H9 (cell line): ENCODE measurements around the gene DNLZ. TPM values are rescaled to one million over a fixed set of nuclear protein-coding genes. Genes with fewer than 3 reads are reported as not detected.

Experiments
- DNase-seq: peaks from one replicate; pipeline ENCODE4 v3.0.0-alpha.2; 2017
- H2AFZ ChIP-seq: one replicate; pipeline ENCODE4 v1.6.1; 2013; ENCODE audit warnings: mild to moderate bottlenecking, low read length, control low read depth, moderate library complexity
- H2AK5ac ChIP-seq: 2 replicates; pipeline ENCODE4 v1.6.1; 2013; ENCODE audit warnings: low read length, control low read depth, mixed read lengths; ENCODE audit not compliant: insufficient read length
- H2BK120ac ChIP-seq: one replicate; pipeline ENCODE4 v1.6.1; 2013; ENCODE audit warnings: low read depth, mild to moderate bottlenecking, low read length, control low read depth, inconsistent platforms; ENCODE audit not compliant: poor library complexity, severe bottlenecking
- H2BK12ac ChIP-seq: 2 replicates; pipeline ENCODE4 v1.6.1; 2013; ENCODE audit warnings: low read length, control low read depth, mixed read lengths, low read depth; ENCODE audit not compliant: insufficient read length
- H2BK15ac ChIP-seq: 2 replicates; pipeline ENCODE4 v1.6.1; 2013; ENCODE audit warnings: low read depth, low read length, control low read depth
- H2BK20ac ChIP-seq: one replicate; pipeline ENCODE4 v1.6.1; 2013; ENCODE audit warnings: low read depth, mild to moderate bottlenecking, low read length, control low read depth, inconsistent platforms; ENCODE audit not compliant: poor library complexity, severe bottlenecking
- H2BK5ac ChIP-seq: 2 replicates; pipeline ENCODE4 v1.6.1; 2013; ENCODE audit warnings: low read length, control low read depth, mixed read lengths; ENCODE audit not compliant: insufficient read length
- H3K14ac ChIP-seq: 2 replicates; pipeline ENCODE4 v1.6.1; 2013; ENCODE audit warnings: low read length, control low read depth; ENCODE audit not compliant: insufficient read depth
- H3K18ac ChIP-seq: 2 replicates; pipeline ENCODE4 v1.6.1; 2013; ENCODE audit warnings: low read depth, mild to moderate bottlenecking, mixed read lengths, low read length, control low read depth; ENCODE audit not compliant: insufficient read length
- H3K23ac ChIP-seq: 2 replicates; pipeline ENCODE4 v1.6.1; 2013; ENCODE audit warnings: low read length, control low read depth, mixed read lengths, low read depth; ENCODE audit not compliant: insufficient read length
- H3K23me2 ChIP-seq: 2 replicates; pipeline ENCODE4 v1.6.1; 2013; ENCODE audit warnings: low read depth, mild to moderate bottlenecking, mixed read lengths, low read length, control low read depth; ENCODE audit not compliant: insufficient read length, poor library complexity, severe bottlenecking
- H3K27ac ChIP-seq: 2 replicates; pipeline ENCODE4 v1.5.1; 2013; ENCODE audit warnings: low read length, control low read depth, mixed read lengths, low read depth; ENCODE audit not compliant: insufficient read length
- H3K27me3 ChIP-seq: 2 replicates; pipeline ENCODE4 v1.6.1; 2013; ENCODE audit warnings: low read length, control low read depth, inconsistent platforms; ENCODE audit not compliant: insufficient read depth
- H3K4ac ChIP-seq: 2 replicates; pipeline ENCODE4 v1.6.1; 2013; ENCODE audit warnings: low read depth, mild to moderate bottlenecking, control low read depth, inconsistent platforms, low read length, moderate library complexity
- H3K4me1 ChIP-seq: 2 replicates; pipeline ENCODE4 v1.6.1; 2013; ENCODE audit warnings: low read length, control low read depth, inconsistent platforms; ENCODE audit not compliant: insufficient read depth
- H3K4me2 ChIP-seq: 2 replicates; pipeline ENCODE4 v1.6.1; 2013; ENCODE audit warnings: low read length, control low read depth, mixed read lengths; ENCODE audit not compliant: insufficient read length, insufficient read depth
- H3K56ac ChIP-seq: 2 replicates; pipeline ENCODE4 v1.6.1; 2013; ENCODE audit warnings: low read depth, mild to moderate bottlenecking, mixed read lengths, low read length, control low read depth; ENCODE audit not compliant: insufficient read length
- H3K79me1 ChIP-seq: 2 replicates; pipeline ENCODE4 v1.6.1; 2013; ENCODE audit warnings: low read depth, mild to moderate bottlenecking, moderate library complexity, low read length, control low read depth, inconsistent platforms; ENCODE audit not compliant: insufficient read depth, poor library complexity, severe bottlenecking
- H3K79me2 ChIP-seq: 2 replicates; pipeline ENCODE4 v1.6.1; 2013; ENCODE audit warnings: low read length, control low read depth, inconsistent platforms; ENCODE audit not compliant: insufficient read depth
- H3K9ac ChIP-seq: 2 replicates; pipeline ENCODE4 v1.6.1; 2013; ENCODE audit warnings: low read length, control low read depth, mixed read lengths; ENCODE audit not compliant: insufficient read length; ENCODE audit errors: extremely low read depth
- H3K9me3 ChIP-seq: one replicate; pipeline ENCODE4 v1.6.1; 2013; ENCODE audit warnings: low read depth, low read length, inconsistent platforms; ENCODE audit not compliant: control insufficient read depth
- H3T11ph ChIP-seq: one replicate; pipeline ENCODE4 v1.6.1; 2013; ENCODE audit warnings: mild to moderate bottlenecking, low read length, control low read depth, inconsistent platforms
- H4K20me1 ChIP-seq: one replicate; pipeline ENCODE4 v1.6.1; 2013; ENCODE audit not compliant: control insufficient read depth, insufficient read length, insufficient read depth
- H4K5ac ChIP-seq: 2 replicates; pipeline ENCODE4 v1.6.1; 2013; ENCODE audit warnings: low read depth, mild to moderate bottlenecking, mixed read lengths, low read length, control low read depth; ENCODE audit not compliant: insufficient read length
- H4K8ac ChIP-seq: replicated peaks from 2 replicates; pipeline ENCODE4 v1.6.1; 2013; ENCODE audit warnings: low read length, control low read depth, mixed read lengths, low read depth; ENCODE audit not compliant: insufficient read length
- H4K91ac ChIP-seq: 2 replicates; pipeline ENCODE4 v1.6.1; 2013; ENCODE audit warnings: low read depth, mild to moderate bottlenecking, moderate library complexity, mixed read lengths, low read length, control low read depth; ENCODE audit not compliant: insufficient read length
- H3K27ac Mint-ChIP-seq, 3 experiments: 2 replicates in 2 of 3; 3 replicates in 1 of 3; pipeline ENCODE4 v1.8.0; 2020 to 2021; ENCODE audit warnings: mixed read lengths in 3 of 3, mild to moderate bottlenecking in 1 of 3, moderate library complexity in 1 of 3
- H3K27me3 Mint-ChIP-seq: 2 replicates; pipeline ENCODE4 v1.8.0; 2021; ENCODE audit warnings: low read depth, mild to moderate bottlenecking, moderate library complexity, mixed read lengths
- H3K36me3 Mint-ChIP-seq, 3 experiments: 2 replicates in 2 of 3; 3 replicates in 1 of 3; pipeline ENCODE4 v1.8.0; 2020 to 2021; ENCODE audit warnings: low read depth in 3 of 3, mixed read lengths in 3 of 3; ENCODE audit not compliant: insufficient read depth in 1 of 3
- H3K4me1 Mint-ChIP-seq, 2 experiments: 2 replicates each; pipeline ENCODE4 v1.8.0; 2020; ENCODE audit warnings: mixed read lengths in 2 of 2
- H3K4me3 Mint-ChIP-seq, 2 experiments: 2 replicates in 1 of 2; 3 replicates in 1 of 2; pipeline ENCODE4 v1.8.0; 2020 to 2021; ENCODE audit warnings: mild to moderate bottlenecking in 2 of 2, mixed read lengths in 2 of 2, moderate library complexity in 1 of 2
- H3K9me3 Mint-ChIP-seq, 2 experiments: 2 replicates in 1 of 2; 3 replicates in 1 of 2; pipeline ENCODE4 v1.8.0; 2020; ENCODE audit warnings: mild to moderate bottlenecking in 2 of 2, mixed read lengths in 2 of 2, moderate library complexity in 1 of 2
- WGBS: extraction: QIAGEN DNeasy Blood & Tissue Kit; methylation state at CpG from one replicate; pipeline ENCODE4 v1.1.7; 2013; ENCODE audit warnings: missing lambda C conversion rate, low lambda C conversion rate, mixed read lengths; ENCODE audit not compliant: insufficient read length; ENCODE audit errors: extremely low coverage; 5-methylcytosine and 5-hydroxymethylcytosine counted together
- total RNA-seq: library from RNA; stranded (reverse); gene quantifications from 2 replicates; pipeline ENCODE4 v1.2.1, GENCODE V29; 2021
- TF ChIP-seq, protein P1 (sequence below): fragments of 200-600 bp; sonication (generic); conservative IDR thresholded peaks from 3 replicates; pipeline ENCODE4 v1.8.0; 2021; ENCODE audit warnings: antibody characterized with exemption, mild to moderate bottlenecking

Gene DNLZ
- total RNA-seq, 1 experiment from 2014 or later = 24.8 TPM

DNA sequence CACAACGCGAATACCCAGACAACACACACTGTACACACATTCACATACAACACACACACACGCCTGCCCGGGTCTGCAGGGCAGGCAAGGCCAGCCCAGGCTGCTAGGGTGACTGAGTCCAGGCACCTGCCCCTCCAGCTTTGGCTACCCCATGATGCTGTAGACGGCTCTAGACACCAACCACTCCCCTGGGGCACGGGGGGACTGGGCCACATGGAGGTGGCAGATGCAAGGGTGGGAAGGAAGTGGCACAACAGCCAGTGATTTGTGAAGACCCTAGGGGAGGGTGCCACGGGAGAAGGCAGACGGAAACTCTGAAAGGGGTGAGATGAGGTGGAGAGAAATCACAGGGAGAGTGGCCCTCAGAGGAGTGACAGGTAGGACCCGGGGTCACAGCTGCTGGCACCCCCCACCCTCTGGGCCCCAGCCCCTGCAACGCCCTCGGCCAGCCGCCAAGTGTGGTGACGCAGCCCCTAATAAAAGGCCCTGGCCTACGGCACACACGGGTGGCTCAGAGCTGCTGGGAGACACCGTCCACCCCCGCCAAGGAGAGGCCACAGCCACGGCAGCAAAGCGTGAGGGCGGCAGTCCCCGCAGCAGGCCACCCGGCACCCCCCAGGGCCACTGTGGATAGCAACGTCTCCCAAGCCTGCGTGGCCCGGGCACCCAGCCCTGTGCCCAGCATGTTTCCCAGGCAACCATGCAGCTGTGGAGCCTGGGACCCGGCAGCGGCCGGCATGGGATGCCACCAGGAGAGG lies 53.1 kb downstream of the DNLZ start:
- no peaks in the 10 kb centered on the region for H3K79me2 ChIP-seq
- no peaks in the 10 kb centered on the region for H3K23me2 ChIP-seq
- no CpG with 5 or more reads among the region's 28 CpGs for WGBS
- H3K4me3 Mint-ChIP-seq = no peak overlapping the region
- H3K36me3 Mint-ChIP-seq = peaks cover 0 to 10% (median 0%) of the 10 kb centered on the region in 3 experiments; a peak in 2 of 7 replicates
- H2BK12ac ChIP-seq = no peak overlapping the region
- H3K27ac ChIP-seq = no peak overlapping the region
- no peak overlapping the region for H4K91ac ChIP-seq
- peaks cover 4 to 5% of the 10 kb centered on the region in 2 experiments for H3K9me3 Mint-ChIP-seq
- no peak overlapping the region for H3K14ac ChIP-seq
- H3K27me3 ChIP-seq = no peaks in the 10 kb centered on the region
- no peak overlapping the region for H3K18ac ChIP-seq
- H2BK15ac ChIP-seq = no peak overlapping the region
- no peak overlapping the region for H2AFZ ChIP-seq
- no peak overlapping the region for H3K23ac ChIP-seq
- H3K27me3 Mint-ChIP-seq = peaks cover 5% of the 10 kb centered on the region; the same call in 1 of the 2 replicates
- no peak for DNase-seq
- no peak overlapping the region for H3K4me2 ChIP-seq
- no peak overlapping the region for H2BK5ac ChIP-seq
- H4K20me1 ChIP-seq = no peaks in the 10 kb centered on the region
- H4K8ac ChIP-seq = no peak overlapping the region
- H3T11ph ChIP-seq = no peak overlapping the region
- H3K4me1 Mint-ChIP-seq = no peaks in the 10 kb centered on the region
- H3K4me1 ChIP-seq = no peaks in the 10 kb centered on the region
- no peaks in the 10 kb centered on the region for H3K79me1 ChIP-seq
- TF ChIP-seq, protein P1, sequence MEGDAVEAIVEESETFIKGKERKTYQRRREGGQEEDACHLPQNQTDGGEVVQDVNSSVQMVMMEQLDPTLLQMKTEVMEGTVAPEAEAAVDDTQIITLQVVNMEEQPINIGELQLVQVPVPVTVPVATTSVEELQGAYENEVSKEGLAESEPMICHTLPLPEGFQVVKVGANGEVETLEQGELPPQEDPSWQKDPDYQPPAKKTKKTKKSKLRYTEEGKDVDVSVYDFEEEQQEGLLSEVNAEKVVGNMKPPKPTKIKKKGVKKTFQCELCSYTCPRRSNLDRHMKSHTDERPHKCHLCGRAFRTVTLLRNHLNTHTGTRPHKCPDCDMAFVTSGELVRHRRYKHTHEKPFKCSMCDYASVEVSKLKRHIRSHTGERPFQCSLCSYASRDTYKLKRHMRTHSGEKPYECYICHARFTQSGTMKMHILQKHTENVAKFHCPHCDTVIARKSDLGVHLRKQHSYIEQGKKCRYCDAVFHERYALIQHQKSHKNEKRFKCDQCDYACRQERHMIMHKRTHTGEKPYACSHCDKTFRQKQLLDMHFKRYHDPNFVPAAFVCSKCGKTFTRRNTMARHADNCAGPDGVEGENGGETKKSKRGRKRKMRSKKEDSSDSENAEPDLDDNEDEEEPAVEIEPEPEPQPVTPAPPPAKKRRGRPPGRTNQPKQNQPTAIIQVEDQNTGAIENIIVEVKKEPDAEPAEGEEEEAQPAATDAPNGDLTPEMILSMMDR = no peak
- H2BK20ac ChIP-seq = no peak overlapping the region
- no peak overlapping the region for H4K5ac ChIP-seq
- no peak overlapping the region for H3K56ac ChIP-seq
- no peak overlapping the region for H3K9ac ChIP-seq
- no peaks in the 10 kb centered on the region for H3K9me3 ChIP-seq
- no peak overlapping the region for H2AK5ac ChIP-seq
- H3K27ac Mint-ChIP-seq = no peak overlapping the region
- H3K4ac ChIP-seq = no peak overlapping the region
- H2BK120ac ChIP-seq = no peak overlapping the region
